HepG2 (cell line): ENCODE data around the gene KCNE4. TPM values are rescaled to one million over a fixed set of nuclear protein-coding genes. Genes with fewer than 3 reads are reported as not detected.

Source experiments
- ATAC-seq: fragments of 200-7000 bp; cut with Tn5 transposase; 3 replicates; pipeline ENCODE4 v1.9.1; 2020; ENCODE audit warnings: mild to moderate bottlenecking, moderate library complexity
- BruUV-seq: library from RNA; stranded (reverse); fragments of 400-500 nt; replicated peaks from 2 replicates; lab custom pipeline; 2021; lab: Mats Ljungman, UMichigan
- CTCF ChIA-PET: fragments of 300-600 bp; formaldehyde crosslinking; extraction: SDS; loops from one replicate; lab custom pipeline; 2021; ENCODE audit warnings: low total read pairs, inconsistent platforms, low intra/inter-chr PET ratio; lab: Yijun Ruan, JAX
- POLR2A ChIA-PET: fragments of 350-600 bp; sonication (Branson Sonifier 250); formaldehyde crosslinking; loops from one replicate; lab custom pipeline; 2020; ENCODE audit warnings: antibody characterized with exemption, inconsistent platforms; lab: Yijun Ruan, JAX
- DNase-seq: peaks from one replicate; pipeline ENCODE4 v3.0.0-alpha.2; 2015; ENCODE audit warnings: low spot score
- FAIRE-seq: peaks from 3 replicates; lab custom pipeline; 2011; peaks lifted over from hg19 to GRCh38; lab: Jason Lieb, UNC
- H2AFZ ChIP-seq: one replicate; pipeline ENCODE4 v1.6.1; 2011; ENCODE audit warnings: low read length, inconsistent platforms
- H3K27ac ChIP-seq: fragments of 300-600 bp; 3 replicates; pipeline ENCODE4 v1.8.0; 2011; ENCODE audit warnings: mixed run types, mild to moderate bottlenecking, mixed read lengths, low read length, inconsistent platforms; ENCODE audit not compliant: insufficient read depth; ENCODE audit errors: extremely low read length
- H3K27me3 ChIP-seq, 2 experiments: fragments of 200-600 bp in 1 of 2; 2 replicates in 1 of 2; 3 replicates in 1 of 2; pipeline versions ENCODE4 v1.6.0 to v1.8.0; 2011; ENCODE audit warnings: low read length in 2 of 2, mild to moderate bottlenecking in 2 of 2, moderate library complexity in 2 of 2, inconsistent platforms in 1 of 2; ENCODE audit not compliant: insufficient read depth in 2 of 2, control insufficient read depth in 1 of 2
- H3K36me3 ChIP-seq, 2 experiments: fragments of 200-600 bp in 1 of 2; replicated peaks in 1 of 2; 2 replicates in 1 of 2; 3 replicates in 1 of 2; pipeline versions ENCODE4 v1.5.1 to v1.8.0; 2011; ENCODE audit warnings: low read length in 2 of 2, inconsistent platforms in 1 of 2; ENCODE audit not compliant: insufficient read depth in 2 of 2, control insufficient read depth in 1 of 2
- H3K4me1 ChIP-seq: 2 replicates; pipeline ENCODE4 v1.5.1; 2012; ENCODE audit warnings: low read length, inconsistent platforms; ENCODE audit not compliant: insufficient read depth
- H3K4me2 ChIP-seq: 2 replicates; pipeline ENCODE4 v1.6.0; 2011; ENCODE audit warnings: low read depth, low read length, inconsistent platforms
- H3K4me3 ChIP-seq, 3 experiments: fragments of 200-600 bp in 1 of 3; sonication (generic), shearing (Covaris generic) in 1 of 3; replicated peaks in 1 of 3; 2 replicates each; pipeline ENCODE4 v1.5.1; 2011 to 2016; ENCODE audit warnings: low read length in 3 of 3, inconsistent platforms in 2 of 3, low read depth in 2 of 3, mild to moderate bottlenecking in 2 of 3, control low read depth in 1 of 3, mixed read lengths in 1 of 3; ENCODE audit not compliant: insufficient read depth in 1 of 3
- H3K79me2 ChIP-seq: one replicate; pipeline ENCODE4 v1.6.1; 2011; ENCODE audit warnings: low read length, inconsistent platforms; ENCODE audit not compliant: insufficient read depth
- H3K9ac ChIP-seq: 2 replicates; pipeline ENCODE4 v1.6.0; 2011; ENCODE audit warnings: mild to moderate bottlenecking, low read depth, low read length, inconsistent platforms; ENCODE audit not compliant: insufficient read depth
- H3K9me3 ChIP-seq: 2 replicates; pipeline ENCODE4 v1.5.1; 2012; ENCODE audit warnings: mild to moderate bottlenecking, low read length
- H4K20me1 ChIP-seq: 2 replicates; pipeline ENCODE4 v1.6.0; 2011; ENCODE audit warnings: inconsistent platforms, mild to moderate bottlenecking, low read length, moderate library complexity; ENCODE audit not compliant: insufficient read depth
- ARNTL ChIP-seq: sonication (generic); formaldehyde crosslinking; IDR thresholded peaks from 2 replicates; pipeline ENCODE4 v1.4.0; 2020; ENCODE audit warnings: mild to moderate bottlenecking, missing genetic modification reagents
- GMEB2 ChIP-seq: IDR thresholded peaks from 2 replicates; pipeline ENCODE4 v1.6.1; 2016; ENCODE audit warnings: missing biosample characterization, missing genetic modification reagents, low read depth
- KAT8 ChIP-seq: IDR thresholded peaks from 2 replicates; pipeline ENCODE4 v1.6.1; 2016; ENCODE audit warnings: missing genetic modification reagents, missing compliant biosample characterization
- LCORL ChIP-seq, 2 experiments: fragments of 450-650 bp in 1 of 2; sonication (generic) in 1 of 2; formaldehyde crosslinking in 1 of 2; IDR thresholded peaks; 2 replicates each; pipeline versions ENCODE4 v1.5.0 to v1.6.1; 2017 to 2020; ENCODE audit warnings: antibody characterized with exemption in 1 of 2, missing genetic modification reagents in 1 of 2
- NFE2L2 ChIP-seq: fragments of 150-350 bp; IDR thresholded peaks from 2 replicates; pipeline ENCODE4 v1.6.1; 2014; ENCODE audit warnings: low read length
- PLSCR1 ChIP-seq: sonication (generic); formaldehyde crosslinking; IDR thresholded peaks from 2 replicates; pipeline ENCODE4 v1.5.0; 2020; ENCODE audit warnings: missing genetic modification reagents, mild to moderate bottlenecking, borderline replicate concordance
- PRDM15 ChIP-seq: sonication (generic); formaldehyde crosslinking; IDR thresholded peaks from 2 replicates; pipeline ENCODE4 v1.4.0; 2020; ENCODE audit warnings: missing genetic modification reagents
- RBFOX2 ChIP-seq: fragments of 200-400 bp; formaldehyde crosslinking; IDR thresholded peaks from 2 replicates; pipeline ENCODE4 v1.6.1; 2017; ENCODE audit warnings: low read depth, mild to moderate bottlenecking, low read length
- SNRNP70 ChIP-seq: fragments of 200-400 bp; formaldehyde crosslinking; IDR thresholded peaks from 2 replicates; pipeline ENCODE4 v1.6.1; 2017; ENCODE audit warnings: mild to moderate bottlenecking, low read depth, low read length, moderate library complexity
- TCF7L2 ChIP-seq: IDR thresholded peaks from 2 replicates; pipeline ENCODE4 v1.6.1; 2011; ENCODE audit warnings: mild to moderate bottlenecking, low read depth, low read length, moderate library complexity
- TEAD2 ChIP-seq: sonication (generic); formaldehyde crosslinking; IDR thresholded peaks from 2 replicates; pipeline ENCODE4 v1.9.0; 2021; ENCODE audit warnings: missing genetic modification reagents
- U2AF1 ChIP-seq: fragments of 200-400 bp; formaldehyde crosslinking; optimal IDR thresholded peaks from 2 replicates; pipeline ENCODE3; 2017; ENCODE audit warnings: mild to moderate bottlenecking, low read depth, low read length
- YEATS2 ChIP-seq: sonication (generic); formaldehyde crosslinking; IDR thresholded peaks from 2 replicates; pipeline ENCODE4 v1.4.0; 2020; ENCODE audit warnings: missing genetic modification reagents, borderline replicate concordance
- ZBTB34 ChIP-seq: sonication (generic); formaldehyde crosslinking; IDR thresholded peaks from 2 replicates; pipeline ENCODE4 v1.8.0; 2022; ENCODE audit warnings: mild to moderate bottlenecking, missing genetic modification reagents
- ZFP41 ChIP-seq: sonication (generic); formaldehyde crosslinking; IDR thresholded peaks from 2 replicates; pipeline ENCODE4 v1.4.0; 2020; ENCODE audit warnings: mild to moderate bottlenecking, missing genetic modification reagents, borderline replicate concordance
- ZNF446 ChIP-seq: sonication (generic); formaldehyde crosslinking; IDR thresholded peaks from 2 replicates; pipeline ENCODE4 v1.5.0; 2020; ENCODE audit warnings: mild to moderate bottlenecking, missing genetic modification reagents
- ZNF460 ChIP-seq: sonication (generic); formaldehyde crosslinking; IDR thresholded peaks from 2 replicates; pipeline ENCODE4 v1.5.1; 2020; ENCODE audit warnings: missing genetic modification reagents, mild to moderate bottlenecking, borderline replicate concordance
- ZNF530 ChIP-seq: sonication (generic); formaldehyde crosslinking; IDR thresholded peaks from 2 replicates; pipeline ENCODE4 v1.5.0; 2020; ENCODE audit warnings: low read depth, mild to moderate bottlenecking, missing genetic modification reagents
- ZNF615 ChIP-seq: sonication (generic); formaldehyde crosslinking; IDR thresholded peaks from 2 replicates; pipeline ENCODE4 v1.5.0; 2020; ENCODE audit warnings: mild to moderate bottlenecking, missing genetic modification reagents, borderline replicate concordance
- WGBS: methylation state at CpG from one replicate; pipeline ENCODE4 v1.1.6; 2017; ENCODE audit warnings: low lambda C conversion rate; 5-methylcytosine and 5-hydroxymethylcytosine counted together
- in situ Hi-C: cut with HindIII; loops from 2 replicates; pipeline ENCODE4 v1.10.0; 2017; ENCODE audit warnings: low pct_unique_long_range_greater_than_20kb; ENCODE audit not compliant: extremely low pct_ligation_motif_present
- intact Hi-C: fragments of 100-400 bp; cut with micrococcal nuclease; formaldehyde crosslinking; loops from one replicate; pipeline ENCODE4 v1.10.0; 2022; ENCODE audit not compliant: unreplicated experiment
- polyA plus RNA-seq, 8 experiments: library from polyadenylated mRNA; depleted of rRNA in 3 of 8; stranded (reverse) in 7 of 8; unstranded in 1 of 8; fragments of >200 nt; fragmentation: Illumina TruSeq in 4 of 8; extraction: Trizol in 4 of 8; gene quantifications; 2 replicates each; pipeline versions ENCODE4 v1.2.1 to v1.2.3, GENCODE V29; 2011 to 2016; ENCODE audit warnings: low read depth in 4 of 8, missing spikeins in 1 of 8, mixed read lengths in 1 of 8; ENCODE audit not compliant: insufficient read depth in 1 of 8
- total RNA-seq, 5 experiments: library from RNA; depleted of rRNA; stranded (reverse); fragments of >200 nt; fragmentation: Illumina TruSeq; extraction: Trizol; gene quantifications; 2 replicates each; pipeline ENCODE4 v1.2.3, GENCODE V29; 2016; ENCODE audit warnings: low read depth in 1 of 5

Gene KCNE4
- total and polyA plus RNA-seq, 2 of the 13 experiments (the other 11 are each of a cell fraction or from before 2014, with no cell fraction given): not detected

- ATAC-seq (no peak), FAIRE-seq (no peak), DNase-seq (no peak)
- intact Hi-C loops (no loop called here), in situ Hi-C loops (loop anchor here (25.0 kb wide), 1 partner anchor 389 kb away; no protein-coding TSS in a partner anchor)
- 20% methylated on average over 6 of the region's 6 CpGs for WGBS
- H3K27ac ChIP-seq: no peak overlapping the region
- H3K4me2 ChIP-seq: no peak overlapping the region
- no peaks in the 10 kb centered on the region for H3K36me3 ChIP-seq
- H2AFZ ChIP-seq: no peak overlapping the region
- no peak overlapping the region for H3K4me3 ChIP-seq
- H3K27me3 ChIP-seq: no peaks in the 10 kb centered on the region; a peak in 1 of 5 replicates
- H3K9me3 ChIP-seq: no peaks in the 10 kb centered on the region
- no peak overlapping the region for H3K9ac ChIP-seq
- no peaks in the 10 kb centered on the region for H4K20me1 ChIP-seq
- no TSS peak for BruUV-seq
- CTCF ChIA-PET: no interaction called here
- no peaks in the 10 kb centered on the region for H3K4me1 ChIP-seq
- H3K79me2 ChIP-seq: no peaks in the 10 kb centered on the region
- POLR2A ChIA-PET: no interaction called here
- TF ChIP-seq ZBTB34: no peak
- no peak for TF ChIP-seq ZNF460 (CRISPR knock-in tag)
- TF ChIP-seq ARNTL (CRISPR knock-in tag): no peak
- TF ChIP-seq U2AF1: no peak
- no peak for TF ChIP-seq TCF7L2
- TF ChIP-seq SNRNP70: no peak
- TF ChIP-seq RBFOX2: no peak
- TF ChIP-seq ZNF530 (CRISPR knock-in tag): no peak
- no peak for TF ChIP-seq GMEB2 (CRISPR knock-in tag)
- TF ChIP-seq PRDM15 (CRISPR knock-in tag): no peak
- TF ChIP-seq NFE2L2: no peak
- no peak for TF ChIP-seq TEAD2
- TF ChIP-seq ZFP41 (CRISPR knock-in tag): no peak
- no peak for TF ChIP-seq KAT8
- TF ChIP-seq ZNF615: no peak
- TF ChIP-seq LCORL (IDR thresholded peaks at IDR 0.05): no peak
- no peak for TF ChIP-seq LCORL (CRISPR knock-in tag; IDR thresholded peaks at IDR 0.05)
- no peak for TF ChIP-seq PLSCR1 (CRISPR knock-in tag)
- TF ChIP-seq YEATS2 (CRISPR knock-in tag): no peak
- no peak for TF ChIP-seq ZNF446 (CRISPR knock-in tag)
These were observed 24.6 kb downstream of the KCNE4 start for GRCh38 chr2:223076573-223076972.
